IMR-90 (cell line): Measurements from ENCODE around the gene FRK.

Source experiments
- CEBPB ChIP-seq: IDR thresholded peaks from 2 replicates; pipeline ENCODE4 v1.6.1; 2012; ENCODE audit warnings: low read depth, low read length, improper control_type of control experiment
- CTCF ChIP-seq: conservative IDR thresholded peaks from 2 replicates; pipeline ENCODE4 v1.5.1; 2012; ENCODE audit warnings: mild to moderate bottlenecking, low read depth, low read length, improper control_type of control experiment
- POLR2A ChIP-seq: IDR thresholded peaks from 2 replicates; pipeline ENCODE4 v1.6.1; 2012; ENCODE audit warnings: mild to moderate bottlenecking, low read depth, low read length
- USF2 ChIP-seq: fragments of 150-350 bp; IDR thresholded peaks from 2 replicates; pipeline ENCODE4 v1.6.1; 2017; ENCODE audit warnings: mild to moderate bottlenecking, antibody characterized with exemption, low read length, low read depth

DNA sequence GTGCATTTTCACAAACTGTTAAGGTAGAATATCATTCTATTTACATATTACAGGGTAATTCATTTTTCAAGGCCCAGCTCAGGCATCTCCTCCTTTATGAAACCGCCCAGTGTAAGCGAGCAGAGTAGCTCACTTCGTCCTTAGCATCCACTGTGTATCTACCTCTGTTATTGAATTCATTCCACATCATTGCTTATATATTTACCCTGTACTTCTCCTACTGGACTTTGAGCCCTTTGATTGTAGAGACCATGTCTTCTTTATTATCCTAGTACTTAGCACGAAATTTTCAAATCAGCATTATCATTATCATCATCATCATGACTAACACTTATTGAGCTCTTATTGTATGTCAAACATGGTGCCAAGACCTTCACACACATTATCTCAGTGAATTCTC lies 76.7 kb downstream of the FRK start:
- TF ChIP-seq CTCF, result no peak
- TF ChIP-seq USF2, result no peak
- TF ChIP-seq POLR2A, result no peak
- no peak for TF ChIP-seq CEBPB
